HepG2 (cell line): ENCODE measurements around the gene SHISA6. TPM values are rescaled to one million over a fixed set of nuclear protein-coding genes. Genes with fewer than 3 reads are reported as not detected.

Source experiments
- ATAC-seq: fragments of 200-7000 bp; cut with Tn5 transposase; 3 replicates; pipeline ENCODE4 v1.9.1; 2020; ENCODE audit warnings: mild to moderate bottlenecking, moderate library complexity
- BruUV-seq: library from RNA; stranded (reverse); fragments of 400-500 nt; replicated peaks from 2 replicates; lab custom pipeline; 2021; lab: Mats Ljungman, UMichigan
- CTCF ChIA-PET: fragments of 300-600 bp; formaldehyde crosslinking; extraction: SDS; loops from one replicate; lab custom pipeline; 2021; ENCODE audit warnings: low total read pairs, inconsistent platforms, low intra/inter-chr PET ratio; lab: Yijun Ruan, JAX
- POLR2A ChIA-PET: fragments of 350-600 bp; sonication (Branson Sonifier 250); formaldehyde crosslinking; loops from one replicate; lab custom pipeline; 2020; ENCODE audit warnings: antibody characterized with exemption, inconsistent platforms; lab: Yijun Ruan, JAX
- DNase-seq: peaks from one replicate; pipeline ENCODE4 v3.0.0-alpha.2; 2015; ENCODE audit warnings: low spot score
- FAIRE-seq: peaks from 3 replicates; lab custom pipeline; 2011; peaks lifted over from hg19 to GRCh38; lab: Jason Lieb, UNC
- H2AFZ ChIP-seq: one replicate; pipeline ENCODE4 v1.6.1; 2011; ENCODE audit warnings: low read length, inconsistent platforms
- H3K27ac ChIP-seq: fragments of 300-600 bp; 3 replicates; pipeline ENCODE4 v1.8.0; 2011; ENCODE audit warnings: mixed run types, mild to moderate bottlenecking, mixed read lengths, low read length, inconsistent platforms; ENCODE audit not compliant: insufficient read depth; ENCODE audit errors: extremely low read length
- H3K27me3 ChIP-seq, 2 experiments: fragments of 200-600 bp in 1 of 2; 2 replicates in 1 of 2; 3 replicates in 1 of 2; pipeline versions ENCODE4 v1.6.0 to v1.8.0; 2011; ENCODE audit warnings: low read length in 2 of 2, mild to moderate bottlenecking in 2 of 2, moderate library complexity in 2 of 2, inconsistent platforms in 1 of 2; ENCODE audit not compliant: insufficient read depth in 2 of 2, control insufficient read depth in 1 of 2
- H3K36me3 ChIP-seq, 2 experiments: fragments of 200-600 bp in 1 of 2; replicated peaks in 1 of 2; 2 replicates in 1 of 2; 3 replicates in 1 of 2; pipeline versions ENCODE4 v1.5.1 to v1.8.0; 2011; ENCODE audit warnings: low read length in 2 of 2, inconsistent platforms in 1 of 2; ENCODE audit not compliant: insufficient read depth in 2 of 2, control insufficient read depth in 1 of 2
- H3K4me1 ChIP-seq: 2 replicates; pipeline ENCODE4 v1.5.1; 2012; ENCODE audit warnings: low read length, inconsistent platforms; ENCODE audit not compliant: insufficient read depth
- H3K4me2 ChIP-seq: 2 replicates; pipeline ENCODE4 v1.6.0; 2011; ENCODE audit warnings: low read depth, low read length, inconsistent platforms
- H3K4me3 ChIP-seq, 3 experiments: fragments of 200-600 bp in 1 of 3; sonication (generic), shearing (Covaris generic) in 1 of 3; replicated peaks in 1 of 3; 2 replicates each; pipeline ENCODE4 v1.5.1; 2011 to 2016; ENCODE audit warnings: low read length in 3 of 3, inconsistent platforms in 2 of 3, low read depth in 2 of 3, mild to moderate bottlenecking in 2 of 3, control low read depth in 1 of 3, mixed read lengths in 1 of 3; ENCODE audit not compliant: insufficient read depth in 1 of 3
- H3K79me2 ChIP-seq: one replicate; pipeline ENCODE4 v1.6.1; 2011; ENCODE audit warnings: low read length, inconsistent platforms; ENCODE audit not compliant: insufficient read depth
- H3K9ac ChIP-seq: 2 replicates; pipeline ENCODE4 v1.6.0; 2011; ENCODE audit warnings: mild to moderate bottlenecking, low read depth, low read length, inconsistent platforms; ENCODE audit not compliant: insufficient read depth
- H3K9me3 ChIP-seq: 2 replicates; pipeline ENCODE4 v1.5.1; 2012; ENCODE audit warnings: mild to moderate bottlenecking, low read length
- H4K20me1 ChIP-seq: 2 replicates; pipeline ENCODE4 v1.6.0; 2011; ENCODE audit warnings: inconsistent platforms, mild to moderate bottlenecking, low read length, moderate library complexity; ENCODE audit not compliant: insufficient read depth
- ARID3A ChIP-seq: IDR thresholded peaks from 2 replicates; pipeline ENCODE4 v1.6.1; 2012; ENCODE audit warnings: low read depth, low read length, improper control_type of control experiment
- CBX2 ChIP-seq, 2 experiments: fragments of 200-600 bp in 1 of 2; sonication (generic); formaldehyde crosslinking in 1 of 2; IDR thresholded peaks; 2 replicates each; pipeline versions ENCODE4 v1.7.0 to v1.8.1; 2018 to 2022; ENCODE audit warnings: low read depth in 2 of 2, low read length in 1 of 2, mild to moderate bottlenecking in 1 of 2, missing genetic modification reagents in 1 of 2
- ETV5 ChIP-seq: IDR thresholded peaks from 2 replicates; pipeline ENCODE4 v1.6.1; 2018; ENCODE audit warnings: missing biosample characterization, missing genetic modification reagents, inconsistent platforms, borderline replicate concordance
- FLYWCH1 ChIP-seq: sonication (generic); formaldehyde crosslinking; IDR thresholded peaks from 2 replicates; pipeline ENCODE4 v1.8.1; 2023; ENCODE audit warnings: mild to moderate bottlenecking, missing genetic modification reagents
- HNF4G ChIP-seq, 2 experiments: sonication (generic) in 1 of 2; formaldehyde crosslinking in 1 of 2; IDR thresholded peaks; 2 replicates each; pipeline versions ENCODE4 v1.4.0 to v1.6.1; 2011 to 2020; ENCODE audit warnings: borderline replicate concordance in 2 of 2, low read depth in 2 of 2, mild to moderate bottlenecking in 2 of 2, low read length in 1 of 2, missing genetic modification reagents in 1 of 2, moderate library complexity in 1 of 2
- SRSF9 ChIP-seq: fragments of 200-400 bp; formaldehyde crosslinking; IDR thresholded peaks from 2 replicates; pipeline ENCODE4 v1.6.1; 2018; ENCODE audit warnings: borderline replicate concordance, mild to moderate bottlenecking, low read depth, low read length; ENCODE audit not compliant: insufficient read depth, poor library complexity, severe bottlenecking
- U2AF2 ChIP-seq: fragments of 200-400 bp; formaldehyde crosslinking; IDR thresholded peaks from 2 replicates; pipeline ENCODE4 v1.6.1; 2017; ENCODE audit warnings: low read depth, mild to moderate bottlenecking, low read length
- YEATS2 ChIP-seq: sonication (generic); formaldehyde crosslinking; IDR thresholded peaks from 2 replicates; pipeline ENCODE4 v1.4.0; 2020; ENCODE audit warnings: missing genetic modification reagents, borderline replicate concordance
- ZBTB21 ChIP-seq: sonication (generic); formaldehyde crosslinking; IDR thresholded peaks from 2 replicates; pipeline ENCODE4 v1.4.0; 2020; ENCODE audit warnings: missing genetic modification reagents
- ZBTB43 ChIP-seq: sonication (generic); formaldehyde crosslinking; conservative IDR thresholded peaks from 2 replicates; pipeline ENCODE4 v1.4.0; 2020; ENCODE audit warnings: missing genetic modification reagents
- ZGPAT ChIP-seq: IDR thresholded peaks from 2 replicates; pipeline ENCODE4 v1.6.1; 2016; ENCODE audit warnings: mild to moderate bottlenecking
- ZNF704 ChIP-seq: sonication (generic); formaldehyde crosslinking; IDR thresholded peaks from 2 replicates; pipeline ENCODE4 v1.8.1; 2023; ENCODE audit warnings: mild to moderate bottlenecking, inconsistent platforms, moderate library complexity, missing genetic modification reagents, borderline replicate concordance
- ZNF816 ChIP-seq: sonication (generic); formaldehyde crosslinking; IDR thresholded peaks from 2 replicates; pipeline ENCODE4 v1.8.0; 2022; ENCODE audit warnings: missing genetic modification reagents, mild to moderate bottlenecking, borderline replicate concordance
- WGBS: methylation state at CpG from one replicate; pipeline ENCODE4 v1.1.6; 2017; ENCODE audit warnings: low lambda C conversion rate; 5-methylcytosine and 5-hydroxymethylcytosine counted together
- in situ Hi-C: cut with HindIII; loops from 2 replicates; pipeline ENCODE4 v1.10.0; 2017; ENCODE audit warnings: low pct_unique_long_range_greater_than_20kb; ENCODE audit not compliant: extremely low pct_ligation_motif_present
- intact Hi-C: fragments of 100-400 bp; cut with micrococcal nuclease; formaldehyde crosslinking; loops from one replicate; pipeline ENCODE4 v1.10.0; 2022; ENCODE audit not compliant: unreplicated experiment
- polyA plus RNA-seq, 8 experiments: library from polyadenylated mRNA; depleted of rRNA in 3 of 8; stranded (reverse) in 7 of 8; unstranded in 1 of 8; fragments of >200 nt; fragmentation: Illumina TruSeq in 4 of 8; extraction: Trizol in 4 of 8; gene quantifications; 2 replicates each; pipeline versions ENCODE4 v1.2.1 to v1.2.3, GENCODE V29; 2011 to 2016; ENCODE audit warnings: low read depth in 4 of 8, missing spikeins in 1 of 8, mixed read lengths in 1 of 8; ENCODE audit not compliant: insufficient read depth in 1 of 8
- total RNA-seq, 5 experiments: library from RNA; depleted of rRNA; stranded (reverse); fragments of >200 nt; fragmentation: Illumina TruSeq; extraction: Trizol; gene quantifications; 2 replicates each; pipeline ENCODE4 v1.2.3, GENCODE V29; 2016; ENCODE audit warnings: low read depth in 1 of 5

The SHISA6 gene
- total and polyA plus RNA-seq, 2 of the 13 experiments (the other 11 are each of a cell fraction or from before 2014, with no cell fraction given): not detected

- DNase-seq: no peak
- Histone ChIP-seq H3K79me2 (no peaks in the 10 kb centered on the region), H3K4me3 (no peak overlapping the region), H3K4me1 (no peaks in the 10 kb centered on the region), H3K9me3 (no peaks in the 10 kb centered on the region), H4K20me1 (no peaks in the 10 kb centered on the region), H3K4me2 (no peak overlapping the region), H3K27ac (no peak overlapping the region), H3K36me3 (no peaks in the 10 kb centered on the region), H3K27me3 (0 out of 5 replicates have a peak, but pooled peaks cover 0 to 3% of the 10 kb centered on the region in 2 experiments), H3K9ac (no peak overlapping the region), H2AFZ (no peak overlapping the region)
- in situ Hi-C loops: no loop called here
- intact Hi-C loops: no loop called here
- no peak for ATAC-seq
- no peak for FAIRE-seq
- no TSS peak for BruUV-seq
- ChIA-PET POLR2A (no interaction called here), CTCF (no interaction called here)
- TF ChIP-seq SRSF9 (no peak), HNF4G (IDR thresholded peaks at IDR 0.05; ENCODE audit: borderline replicate concordance, low read depth, low read length) (no peak), HNF4G (CRISPR knock-in tag; IDR thresholded peaks at IDR 0.05; ENCODE audit: borderline replicate concordance, low read depth) (no peak), ZGPAT (CRISPR knock-in tag) (no peak), ETV5 (CRISPR knock-in tag) (no peak), YEATS2 (CRISPR knock-in tag) (no peak), U2AF2 (no peak), ARID3A (no peak), ZNF704 (no peak), FLYWCH1 (CRISPR knock-in tag) (no peak), ZBTB43 (CRISPR knock-in tag) (no peak), ZBTB21 (CRISPR knock-in tag) (no peak), CBX2 (IDR thresholded peaks at IDR 0.05; ENCODE audit: low read depth, low read length) (no peak), CBX2 (CRISPR knock-in tag; IDR thresholded peaks at IDR 0.05; ENCODE audit: low read depth) (no peak), ZNF816 (CRISPR knock-in tag) (no peak)
- 65% methylated on average over 10 of the region's 46 CpGs for whole genome bisulfite sequencing
These were observed 316.9 kb downstream of the SHISA6 start for GRCh38 chr17:11557727-11558452.
